ENCODE results near the gene BABAM2. TPM values are rescaled to one million over a fixed set of nuclear protein-coding genes. Genes with fewer than 3 reads are reported as not detected.

BABAM2 gene
- total RNA-seq, 4 donors from 2014 or later = 57.2 to 72.2 (median 67.5) TPM

- no peaks in the 10 kb centered on the region for H3K9me3 ChIP-seq
- in situ Hi-C loops (cut with MboI; ENCODE audit: low sequenced_read_pairs in 4 of 4) = no loop called here
Observed at GRCh38 chr2:27988306-27988705, 97.8 kb downstream of the BABAM2 start.

GRCh38 chr2:27988718-27989117, 98.2 kb downstream of the BABAM2 start:
- in situ Hi-C loops (cut with MboI; ENCODE audit: low sequenced_read_pairs in 4 of 4) (no loop called here), intact Hi-C loops (cut with DNase I; ENCODE audit: low total_unique reads) (no loop called here)
- no peak for ATAC-seq
- Histone ChIP-seq H3K36me3 (no peaks in the 10 kb centered on the region), H3K27me3 (no peaks in the 10 kb centered on the region), H3K9me3 (no peaks in the 10 kb centered on the region), H3K4me3 (no peak overlapping the region), H3K27ac (no peak overlapping the region), H3K4me1 (peaks cover 23 to 25% of the 10 kb centered on the region in 2 donors)
- DNase-seq = no peak
- TF ChIP-seq CTCF (IDR thresholded peaks at IDR 0.05 in 4 of 5, conservative IDR thresholded peaks at IDR 0.05 in 1 of 5) (no peak), POLR2A (IDR thresholded peaks at IDR 0.05) (no peak)

More at GRCh38 chr2:27988306-27988705, 97.8 kb downstream of the BABAM2 start:
- Histone ChIP-seq H3K27me3 (no peaks in the 10 kb centered on the region), H3K36me3 (no peaks in the 10 kb centered on the region), H3K4me1 (peaks cover 19 to 25% of the 10 kb centered on the region in 2 donors), H3K4me3 (no peak overlapping the region), H3K27ac (no peak overlapping the region)
- no peak for TF ChIP-seq POLR2A (IDR thresholded peaks at IDR 0.05)
- TF ChIP-seq CTCF (IDR thresholded peaks at IDR 0.05 in 4 of 5, conservative IDR thresholded peaks at IDR 0.05 in 1 of 5) = no peak
- DNase-seq = no peak
- intact Hi-C loops (cut with DNase I; ENCODE audit: low total_unique reads) = no loop called here
- no peak for ATAC-seq

- in situ Hi-C loops (cut with MboI; ENCODE audit: low sequenced_read_pairs in 4 of 4) = no loop called here
- Histone ChIP-seq H3K36me3 (no peaks in the 10 kb centered on the region), H3K4me1 (peaks cover 25 to 29% of the 10 kb centered on the region in 2 donors), H3K9me3 (no peaks in the 10 kb centered on the region), H3K27me3 (no peaks in the 10 kb centered on the region), H3K27ac (no peak overlapping the region), H3K4me3 (no peak overlapping the region)
- ATAC-seq (no peak), DNase-seq (no peak)
- TF ChIP-seq CTCF (IDR thresholded peaks at IDR 0.05 in 4 of 5, conservative IDR thresholded peaks at IDR 0.05 in 1 of 5) (no peak), POLR2A (IDR thresholded peaks at IDR 0.05) (no peak)
- intact Hi-C loops (cut with DNase I; ENCODE audit: low total_unique reads) = no loop called here
Observed at GRCh38 chr2:27989149-27989548, 98.6 kb downstream of the BABAM2 start.

- no peak overlapping the region for H3K27ac ChIP-seq
Observed at GRCh38 chr2:27990030-27990590, 99.6 kb downstream of the BABAM2 start.

More at GRCh38 chr2:27990030-27990590, 99.6 kb downstream of the BABAM2 start:
- Histone ChIP-seq H3K27me3 (no peaks in the 10 kb centered on the region), H3K4me3 (no peak overlapping the region), H3K4me1 (peaks cover 25 to 29% of the 10 kb centered on the region in 2 donors), H3K9me3 (no peaks in the 10 kb centered on the region), H3K36me3 (no peaks in the 10 kb centered on the region)
- TF ChIP-seq CTCF (IDR thresholded peaks at IDR 0.05 in 4 of 5, conservative IDR thresholded peaks at IDR 0.05 in 1 of 5) (no peak), POLR2A (IDR thresholded peaks at IDR 0.05) (no peak)
- ATAC-seq (no peak), DNase-seq (no peak)
- in situ Hi-C loops (cut with MboI; ENCODE audit: low sequenced_read_pairs in 4 of 4) = no loop called here
- intact Hi-C loops (cut with DNase I; ENCODE audit: low total_unique reads) = no loop called here

All from gastrocnemius medialis (tissue), 4 donors.